ENCODE data around the gene MFRP.

- TF ChIP-seq HDAC8 (tag; IDR thresholded peaks at IDR 0.05) (no peak), PBX2 (CRISPR knock-in tag; IDR thresholded peaks at IDR 0.05; ENCODE audit: low read depth) (no peak), PBX2 (tag; conservative IDR thresholded peaks at IDR 0.05; ENCODE audit: low read depth) (no peak), ATF3 (IDR thresholded peaks at IDR 0.05) (no peak), ATF3 (CRISPR knock-in tag; conservative IDR thresholded peaks at IDR 0.05) (no peak), U2AF1 (optimal IDR thresholded peaks at IDR 0.05; ENCODE audit: low read depth, low read length) (no peak), CTCF (IDR thresholded peaks at IDR 0.05 in 2 of 3, conservative IDR thresholded peaks at IDR 0.05 in 1 of 3; ENCODE audit: insufficient read depth in 2 of 3, low read depth in 1 of 3, low read length in 3 of 3) (no peak), DNMT1 (IDR thresholded peaks at IDR 0.05) (no peak), ZFP91 (CRISPR knock-in tag; IDR thresholded peaks at IDR 0.05) (no peak), SNIP1 (IDR thresholded peaks at IDR 0.05; ENCODE audit: low read depth) (no peak), ZMIZ1 (IDR thresholded peaks at IDR 0.05; ENCODE audit: low read depth in 2 of 2, low read length in 2 of 2) (no peak), SMAD3 (CRISPR knock-in tag; conservative IDR thresholded peaks at IDR 0.05) (no peak), CBX5 (IDR thresholded peaks at IDR 0.05; ENCODE audit: borderline replicate concordance, low read depth) (no peak), DDX20 (tag; IDR thresholded peaks at IDR 0.05; ENCODE audit: low read depth) (no peak), ELF4 (CRISPR knock-in tag; IDR thresholded peaks at IDR 0.05) (no peak), SFPQ (IDR thresholded peaks at IDR 0.05; ENCODE audit: low read depth, low read length) (no peak)
Observed at GRCh38 chr11:119332111-119332765, 14.3 kb downstream of the MFRP start.

Data from K562 (cell line).